GM21360 (cell line): ENCODE results near the gene LAMA2.

Experiments used
- ATAC-seq: cut with Tn5 transposase; IDR thresholded peaks from one replicate; pipeline ENCODE4 v1.9.1; 2021; ENCODE audit warnings: mild to moderate bottlenecking, moderate library complexity; ENCODE audit not compliant: unreplicated experiment

Gene LAMA2

GRCh38 chr6:129475477-129476247, 592.7 kb downstream of the LAMA2 start:
- ATAC-seq: no peak

GRCh38 chr6:129476248-129476564, 593.3 kb downstream of the LAMA2 start:
- no peak for ATAC-seq

DNA sequence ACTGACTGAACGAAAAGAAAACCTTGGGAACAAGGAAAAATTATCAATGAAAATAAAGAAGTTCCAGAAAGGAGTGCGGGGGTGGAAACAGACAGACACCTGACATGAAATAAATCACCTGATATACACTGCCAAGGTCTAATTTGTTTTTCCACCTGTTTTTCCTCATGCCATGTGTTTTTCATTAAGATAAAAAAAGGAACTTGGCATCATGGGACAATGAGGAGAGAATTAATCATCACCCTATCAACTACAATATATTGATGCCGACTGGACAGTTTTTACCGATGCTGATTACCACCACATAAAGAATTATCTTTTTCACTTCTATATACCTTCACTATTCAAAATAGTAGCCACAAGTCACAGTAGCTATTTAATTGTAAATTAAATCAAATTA, 593.9 kb downstream of the LAMA2 start:
- no peak for ATAC-seq

DNA sequence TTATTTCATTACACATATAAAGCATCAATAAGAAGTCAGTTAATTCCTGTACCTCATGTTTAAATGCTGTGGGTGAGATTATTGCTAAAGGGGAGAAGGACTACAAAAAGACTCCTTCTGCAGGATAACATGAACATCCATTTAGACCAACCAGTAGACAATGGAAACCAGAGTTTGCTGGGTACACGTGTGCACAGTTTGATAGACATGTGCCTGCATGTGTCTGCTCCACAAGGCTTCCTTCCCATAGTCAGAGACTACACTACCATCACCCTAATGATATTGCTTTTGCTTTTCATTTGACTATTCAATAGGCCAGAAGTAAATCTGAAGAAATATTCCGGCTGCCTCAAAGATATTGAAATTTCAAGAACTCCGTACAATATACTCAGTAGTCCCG, 595.4 kb downstream of the LAMA2 start:
- no peak for ATAC-seq

GRCh38 chr6:129481706-129482105, 598.8 kb downstream of the LAMA2 start:
- ATAC-seq: no peak

DNA sequence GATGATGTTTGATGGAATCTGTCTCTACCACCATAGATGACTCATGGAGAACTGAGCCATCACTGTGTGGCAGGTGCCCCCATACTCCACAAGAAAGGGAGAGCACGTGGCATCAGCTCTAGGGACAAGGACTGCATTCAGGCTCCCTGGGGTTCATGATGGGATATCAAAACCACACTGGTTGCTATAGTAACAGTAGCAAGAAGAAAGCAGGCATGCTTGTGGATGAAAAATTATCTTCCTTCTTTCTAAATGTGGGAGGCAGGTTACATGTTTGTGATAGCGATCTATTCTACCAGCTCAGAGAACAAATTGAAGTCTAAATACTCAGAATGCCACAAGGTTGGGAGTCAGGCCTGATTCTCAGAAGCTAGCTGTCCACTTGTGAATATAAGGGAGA, 602.8 kb downstream of the LAMA2 start:
- no peak for ATAC-seq

DNA sequence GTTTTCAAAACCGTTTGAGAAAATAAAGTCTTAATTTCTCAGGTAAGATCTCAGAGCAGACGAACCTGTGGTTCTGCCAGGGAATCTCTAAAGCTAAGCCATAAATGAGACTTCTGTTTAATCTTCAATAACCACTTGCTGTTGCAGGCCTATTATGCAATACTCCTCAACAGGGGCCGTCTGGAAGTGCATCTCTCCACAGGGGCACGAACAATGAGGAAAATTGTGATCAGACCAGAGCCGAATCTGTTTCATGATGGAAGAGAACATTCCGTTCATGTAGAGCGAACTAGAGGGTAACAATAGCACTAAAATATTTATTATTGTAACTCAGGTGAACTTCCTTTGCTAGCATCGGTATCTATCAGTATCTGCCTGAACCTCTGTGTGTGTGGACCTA, 603.4 kb downstream of the LAMA2 start:
- no peak for ATAC-seq

- ATAC-seq: no peak
Measured at GRCh38 chr6:129488313-129488712, 605.4 kb downstream of the LAMA2 start.

- no peak for ATAC-seq
Measured at GRCh38 chr6:129489215-129489765, 606.4 kb downstream of the LAMA2 start.

GRCh38 chr6:129490521-129491255, 607.8 kb downstream of the LAMA2 start:
- ATAC-seq: peak; percentile 91

- no peak for ATAC-seq
Measured at GRCh38 chr6:129491436-129491835, 608.5 kb downstream of the LAMA2 start.

DNA sequence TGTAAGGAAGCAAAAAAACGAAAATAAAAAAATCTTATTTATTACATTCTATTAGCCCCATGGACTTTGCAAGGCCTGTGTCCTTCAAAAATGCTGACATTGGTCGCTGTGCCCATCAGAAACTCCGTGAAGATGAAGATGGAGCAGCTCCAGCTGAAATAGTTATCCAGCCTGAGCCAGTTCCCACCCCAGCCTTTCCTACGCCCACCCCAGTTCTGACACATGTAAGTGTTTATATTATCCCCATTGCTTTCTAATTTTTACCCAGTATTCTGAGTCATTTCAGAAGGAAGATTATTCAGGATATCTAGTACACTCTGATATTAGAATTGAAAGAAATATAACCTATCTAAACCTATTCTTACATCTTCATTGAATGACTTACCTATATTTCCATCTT, 609.3 kb downstream of the LAMA2 start:
- ATAC-seq: no peak

DNA sequence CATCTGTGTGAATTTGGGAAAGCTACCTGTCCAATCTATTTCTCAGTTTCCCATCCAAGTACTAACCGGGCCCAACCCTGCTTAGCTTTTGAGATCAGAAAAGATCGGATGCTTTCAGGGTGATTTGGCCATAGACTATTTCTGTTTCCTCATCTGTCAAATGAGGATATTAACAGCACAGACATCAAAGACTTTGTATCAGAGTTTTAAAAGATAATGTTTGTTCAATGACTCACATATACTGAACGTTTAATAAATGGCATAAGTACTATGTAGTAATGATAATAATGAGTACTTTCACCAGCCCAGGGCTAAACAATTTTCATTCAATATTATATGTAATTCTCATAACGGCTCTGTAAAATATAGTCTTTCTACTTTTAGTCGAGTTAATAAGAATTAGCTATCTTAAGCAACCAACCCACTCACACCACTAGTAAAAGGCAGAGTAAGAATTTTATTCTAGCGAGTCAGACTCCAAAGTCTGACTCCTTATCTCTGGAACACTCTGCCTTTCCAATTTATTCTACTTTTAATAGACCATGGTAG, 610.5 kb downstream of the LAMA2 start:
- ATAC-seq: no peak

GRCh38 chr6:129494099-129494498, 611.2 kb downstream of the LAMA2 start:
- ATAC-seq: no peak

DNA sequence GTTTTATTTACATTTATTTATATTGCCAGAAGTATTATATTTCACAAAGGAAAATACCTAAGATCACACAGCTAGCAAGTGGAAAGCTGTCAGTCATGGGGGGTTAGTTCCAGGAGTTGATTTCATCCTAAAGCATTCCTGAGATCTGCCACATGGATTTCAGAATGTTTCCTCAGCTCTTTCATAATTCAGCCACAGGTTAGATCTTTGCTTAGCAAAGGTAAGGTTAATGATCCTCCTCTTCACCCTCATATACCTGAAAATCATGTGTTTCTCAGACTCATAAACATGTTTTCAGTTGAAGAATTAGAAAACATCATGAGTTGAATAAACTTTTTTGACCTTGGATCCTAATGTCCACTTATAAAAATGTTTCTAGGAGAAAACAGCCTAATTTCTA, 611.6 kb downstream of the LAMA2 start:
- ATAC-seq: no peak

DNA sequence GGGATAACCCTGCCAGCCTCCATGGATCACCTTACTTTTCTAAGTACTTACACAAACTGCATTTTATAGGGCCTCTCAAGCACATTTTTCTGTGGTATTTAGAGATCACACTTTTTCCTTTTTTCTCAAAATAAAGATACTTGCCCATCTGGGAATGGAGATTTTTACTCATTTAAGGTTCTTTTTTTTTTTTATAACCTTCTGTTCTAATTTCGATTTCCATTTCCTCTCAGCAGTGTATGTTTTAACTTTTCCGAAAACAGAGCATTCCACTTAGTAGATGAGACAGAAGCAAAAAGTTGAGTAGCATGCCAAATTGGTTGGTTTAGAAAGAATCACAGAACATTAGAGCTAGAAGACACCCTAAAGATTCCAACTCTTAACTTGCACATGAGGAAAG, 612.7 kb downstream of the LAMA2 start:
- no peak for ATAC-seq

DNA sequence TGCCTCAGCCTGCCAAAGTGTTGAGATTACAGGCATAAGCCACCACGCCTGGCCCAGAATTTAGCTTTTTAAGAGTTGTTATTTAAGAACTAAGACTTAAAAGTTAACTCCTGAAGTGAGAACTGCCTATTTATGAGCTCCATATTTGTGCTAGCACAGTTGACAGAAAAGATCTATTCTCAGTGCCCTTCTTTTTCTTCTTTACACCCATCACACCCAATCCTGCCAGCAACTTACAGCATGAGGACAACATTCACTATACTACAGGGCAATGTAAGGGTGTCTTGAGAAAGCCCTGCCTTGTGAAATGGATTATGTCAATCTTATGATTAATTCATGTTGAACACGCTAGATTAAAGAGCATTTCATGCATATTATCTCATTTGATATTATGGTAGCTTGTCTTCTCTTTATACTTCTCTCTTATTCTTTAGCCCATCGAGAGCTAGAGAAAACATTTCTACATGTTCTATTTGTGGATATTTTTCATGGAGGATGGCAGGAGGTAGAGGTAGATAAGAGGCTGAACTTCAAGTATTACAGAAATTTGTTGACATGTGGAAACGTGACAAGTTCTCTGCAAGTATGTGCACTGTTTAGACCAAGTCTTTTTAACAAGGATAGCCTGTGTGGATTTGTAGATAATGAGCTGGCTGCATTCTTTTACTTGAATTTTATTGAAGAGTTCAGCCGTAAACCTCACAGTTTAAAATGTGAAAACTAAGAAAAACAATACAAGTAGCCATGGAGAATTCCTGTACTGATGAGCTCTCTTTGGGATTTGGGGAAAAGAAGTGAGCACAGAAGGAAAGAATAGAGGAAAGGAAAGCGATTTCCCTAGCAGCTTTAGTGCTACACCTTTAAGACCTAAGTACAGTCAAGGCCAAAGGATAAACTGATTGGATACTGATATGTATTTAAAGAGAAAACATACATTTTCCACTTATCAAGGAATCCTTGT, 614.8 kb downstream of the LAMA2 start:
- ATAC-seq: no peak

GRCh38 chr6:129498541-129498940, 615.6 kb downstream of the LAMA2 start:
- ATAC-seq: no peak

DNA sequence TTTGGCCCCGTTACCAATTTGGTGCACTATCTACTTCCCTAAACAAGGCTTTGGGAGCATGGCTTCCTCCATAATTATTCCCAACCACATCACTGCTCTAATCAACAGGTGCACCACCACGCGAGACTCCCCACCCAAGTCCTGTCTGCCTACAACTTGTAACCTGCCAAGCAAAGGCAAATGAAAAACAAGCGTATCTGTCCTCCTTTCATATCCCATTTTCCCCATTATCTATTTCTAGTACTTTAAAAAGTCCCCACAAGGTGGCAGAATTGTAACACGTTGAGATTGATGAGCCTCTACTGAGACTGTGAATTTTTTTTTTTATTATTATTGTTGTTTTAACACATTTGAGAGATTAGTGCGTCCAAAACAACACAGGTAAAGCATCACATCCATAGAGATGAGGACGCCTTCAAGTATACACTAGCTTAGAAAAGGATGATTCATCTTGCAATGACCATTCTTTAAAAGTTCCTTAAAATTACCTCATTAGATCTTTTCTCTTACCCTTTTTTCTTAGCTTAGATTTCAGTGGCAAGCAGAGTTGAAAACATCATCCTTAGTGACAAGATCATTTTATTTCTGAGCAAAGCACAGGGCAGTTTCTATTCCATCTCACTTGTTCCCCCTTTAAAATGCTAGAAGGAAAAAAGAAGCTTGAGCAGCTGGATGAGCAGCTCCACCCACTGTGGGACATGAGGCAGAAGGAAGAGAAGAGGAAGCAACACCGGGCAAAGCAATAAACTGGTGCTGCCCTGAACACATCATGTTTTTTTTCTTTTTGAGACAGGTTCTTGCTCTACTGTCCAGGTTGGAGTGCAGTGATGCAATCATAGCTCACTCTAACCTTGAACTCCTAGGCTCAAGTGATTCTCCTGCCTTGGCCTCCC, 616.3 kb downstream of the LAMA2 start:
- peak; percentile 72 for ATAC-seq

DNA sequence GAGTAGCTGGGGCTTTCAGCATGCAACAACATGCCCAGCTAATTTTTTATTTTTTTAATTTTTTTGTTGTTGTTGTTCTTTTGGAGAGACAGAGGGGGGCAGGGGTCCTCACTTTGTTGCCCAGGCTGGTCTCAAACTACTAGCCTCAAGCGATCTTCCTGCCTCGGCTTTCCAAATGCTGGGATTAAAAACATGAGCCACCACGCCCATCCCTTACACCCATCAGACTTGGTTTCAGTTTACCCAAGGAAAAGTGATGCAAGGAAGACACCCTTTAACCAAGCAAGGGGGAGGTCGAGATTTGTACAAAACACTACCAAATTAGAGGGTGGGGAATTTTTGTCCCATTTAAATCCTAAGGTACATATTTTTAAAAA, 616.9 kb downstream of the LAMA2 start:
- no peak for ATAC-seq
